Measurements from ENCODE around the gene RSRC1.
"Not testable (repeated sequence)": the region's sequence is repeated elsewhere in the genome, so short reads cannot be mapped to it uniquely, and the experiment has no call there.

RSRC1 gene

DNA sequence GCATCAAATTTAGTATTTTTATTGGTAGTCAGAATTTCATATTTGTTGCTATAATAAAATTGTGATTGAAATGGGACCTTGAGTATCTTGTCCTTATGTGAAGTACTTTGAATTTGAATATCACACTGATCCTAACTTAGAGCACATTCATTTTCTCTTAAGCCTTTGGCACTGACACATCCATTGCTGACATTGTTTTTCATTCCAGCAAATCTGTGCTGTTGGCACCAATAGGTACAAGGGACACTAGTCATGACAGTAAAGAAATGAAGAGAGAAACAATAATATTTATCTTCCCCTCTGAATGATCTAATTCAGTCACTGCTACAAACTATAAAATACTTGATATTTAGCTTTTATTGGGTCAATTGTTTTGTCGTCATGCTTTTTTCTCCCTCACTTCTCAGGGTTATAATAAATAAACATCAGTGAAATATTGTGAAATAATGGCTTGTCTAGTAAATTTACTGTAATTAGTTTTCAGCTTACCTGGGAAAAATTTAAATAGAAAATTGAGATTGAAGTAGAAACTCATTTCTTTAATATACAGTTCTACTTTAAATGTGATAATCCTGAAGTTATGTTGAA is 294.3 kb downstream of the RSRC1 start:
- DNase-seq (ENCODE audit: low spot score) = no peak

DNA sequence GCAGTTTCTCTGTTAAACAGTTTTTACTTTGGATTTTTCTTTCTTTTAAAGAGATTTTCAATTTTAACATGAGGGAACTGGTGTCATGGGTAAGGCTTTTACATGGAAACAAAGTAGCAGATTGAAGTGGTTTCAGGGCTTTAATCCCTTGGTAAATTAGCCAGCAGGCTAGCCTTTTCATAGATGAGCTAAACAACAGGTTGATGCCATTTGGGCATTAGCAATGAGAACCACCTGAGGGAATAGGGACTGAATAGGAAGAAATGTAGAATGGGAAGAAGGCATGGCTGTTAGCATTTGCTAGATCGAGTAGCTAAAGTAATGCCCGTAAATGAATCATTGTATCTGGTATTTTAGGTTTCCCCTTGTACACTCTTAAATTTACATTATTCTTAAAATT is 295.6 kb downstream of the RSRC1 start:
- DNase-seq (ENCODE audit: low spot score) = no peak

DNA sequence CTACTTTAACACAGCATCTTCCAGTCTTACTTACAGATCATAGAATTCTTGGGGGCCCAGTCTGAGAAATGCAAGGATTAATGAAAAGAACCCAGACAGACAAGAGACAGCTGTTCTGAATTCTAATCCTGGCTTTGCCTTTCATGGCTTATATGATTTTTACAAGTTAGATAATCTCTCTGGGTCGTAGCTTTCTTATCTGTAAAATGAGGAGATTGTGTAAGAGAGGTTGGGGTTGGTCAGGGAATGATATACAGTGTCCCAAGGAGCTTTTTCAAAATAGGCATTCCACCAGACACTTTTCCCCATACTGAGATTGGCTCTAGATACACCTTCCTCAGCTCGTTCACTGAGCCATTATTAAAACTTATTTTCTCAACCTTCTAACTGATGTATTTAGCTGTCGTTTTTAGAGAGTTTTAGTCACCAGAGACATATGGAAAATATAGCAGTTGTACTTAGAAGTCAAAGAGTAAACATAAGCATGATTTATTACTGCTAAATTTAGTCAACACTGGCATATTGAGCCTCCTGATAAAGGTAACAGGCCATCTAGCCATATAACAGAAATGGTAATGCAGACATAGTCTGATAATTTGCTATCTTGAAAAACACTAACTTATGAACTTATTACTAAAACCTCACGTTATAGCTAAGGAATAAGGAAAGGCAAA is 298.1 kb downstream of the RSRC1 start:
- DNase-seq (ENCODE audit: low spot score) = no peak

DNA sequence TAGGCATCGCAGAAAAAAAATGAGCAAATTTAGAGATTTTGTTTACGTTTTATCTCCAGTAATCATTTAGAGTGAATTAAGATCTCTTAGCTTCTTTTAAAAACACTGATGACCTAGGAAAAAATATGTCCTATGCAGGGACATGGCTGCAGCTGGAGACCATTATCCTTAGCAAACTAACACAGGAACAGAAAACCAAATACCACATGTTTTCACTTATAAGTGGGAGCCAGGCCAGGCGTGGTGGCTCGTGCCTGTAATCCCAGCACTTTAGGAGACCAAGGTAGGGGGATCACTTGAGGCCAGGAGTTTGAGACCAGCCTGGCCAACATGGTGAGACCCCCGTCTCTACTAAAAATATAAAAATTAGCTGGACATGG is 298.6 kb downstream of the RSRC1 start:
- not testable (repeated sequence) for DNase-seq (ENCODE audit: low spot score)

DNA sequence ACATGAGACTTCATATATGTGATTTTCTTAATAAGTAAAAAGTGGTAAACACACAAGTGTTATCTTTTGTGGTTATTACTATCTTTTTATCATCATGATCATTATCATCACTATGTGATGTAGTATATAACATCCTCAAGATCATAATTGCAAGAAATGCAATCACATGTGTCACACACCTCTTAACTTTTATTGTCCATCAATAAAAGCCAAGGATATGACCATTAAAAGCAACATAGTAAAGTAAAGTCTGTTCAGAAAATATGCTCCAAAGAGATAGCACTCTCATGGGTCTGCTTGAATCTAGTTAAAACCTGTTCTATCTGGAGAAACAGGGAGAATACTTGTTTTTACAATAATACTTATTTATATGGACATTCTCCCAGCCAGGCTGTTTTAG is 308.1 kb downstream of the RSRC1 start:
- DNase-seq (ENCODE audit: low spot score) = no peak

DNA sequence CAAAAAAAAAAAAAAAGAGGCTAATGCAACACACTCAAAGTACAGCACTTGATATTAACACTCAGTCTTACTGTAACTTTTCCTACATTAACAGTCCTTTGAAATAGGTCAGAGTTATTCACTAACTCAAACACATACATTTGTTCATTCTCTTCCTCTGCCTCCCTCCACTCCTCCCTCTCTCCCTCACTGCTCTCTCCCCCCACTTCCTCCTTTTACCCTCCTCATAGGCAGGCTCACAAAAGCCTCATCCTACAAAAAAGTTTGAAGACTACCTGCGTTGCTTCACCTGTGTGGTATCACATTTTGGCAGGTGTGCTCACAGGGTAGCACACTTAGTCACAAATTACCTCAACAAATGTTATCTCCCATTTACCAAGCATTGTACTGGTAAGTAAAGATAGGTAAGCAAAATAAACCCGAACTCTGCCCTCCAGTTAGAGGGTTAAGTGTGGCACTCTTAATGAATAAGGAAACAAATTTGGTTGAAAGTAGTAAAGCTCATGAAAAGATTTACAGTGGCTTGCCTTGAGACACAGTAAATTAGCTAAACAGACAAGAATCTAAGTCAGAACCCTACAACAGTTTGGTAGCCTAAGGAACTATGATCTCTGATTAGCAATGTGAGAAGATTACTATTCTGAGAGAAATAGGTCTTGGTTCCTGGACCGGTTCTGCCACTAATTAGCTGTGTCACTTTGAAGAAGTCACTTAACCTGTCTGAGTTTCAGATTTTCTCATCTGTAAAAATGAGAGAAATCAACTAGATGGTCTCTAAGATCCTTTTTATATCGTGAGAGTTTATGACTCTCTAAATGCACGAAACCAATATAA is 310.1 kb downstream of the RSRC1 start:
- peak; percentile 24 for DNase-seq (ENCODE audit: low spot score)

DNA sequence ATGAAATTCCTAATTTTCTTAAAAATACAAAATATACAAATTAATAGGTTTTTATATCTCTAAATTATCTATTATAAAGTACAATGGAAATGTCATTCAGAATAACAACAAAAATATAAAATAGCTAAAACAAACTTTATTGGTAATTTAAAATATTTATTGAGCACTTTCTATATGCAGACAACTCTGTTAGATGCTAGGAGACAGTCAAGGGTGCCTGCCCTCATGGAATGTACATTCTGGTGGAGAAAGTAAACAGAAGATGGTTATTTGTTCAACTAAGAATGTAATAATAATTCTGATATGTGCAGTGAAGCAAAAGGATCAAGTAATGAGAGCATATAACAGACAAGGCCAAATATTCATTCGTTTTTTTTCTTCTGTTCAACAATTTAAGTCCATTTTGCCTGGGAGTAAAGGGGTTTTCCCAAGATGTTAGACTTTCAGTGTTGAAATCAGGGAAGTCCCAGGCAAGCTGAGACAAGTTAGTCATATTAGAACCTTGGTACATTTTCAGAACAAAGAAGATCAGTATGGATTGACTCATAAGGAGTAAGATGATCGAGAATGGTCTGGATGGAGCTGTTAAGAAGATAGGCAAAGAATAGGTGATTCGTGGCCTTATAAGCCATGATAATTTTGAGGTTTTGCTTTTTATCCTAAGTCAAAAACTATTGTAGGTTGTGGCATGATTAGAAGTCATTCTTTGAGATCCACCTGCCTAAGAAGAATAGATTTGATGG is 310.9 kb downstream of the RSRC1 start:
- DNase-seq (ENCODE audit: low spot score) = peak; percentile 94

DNA sequence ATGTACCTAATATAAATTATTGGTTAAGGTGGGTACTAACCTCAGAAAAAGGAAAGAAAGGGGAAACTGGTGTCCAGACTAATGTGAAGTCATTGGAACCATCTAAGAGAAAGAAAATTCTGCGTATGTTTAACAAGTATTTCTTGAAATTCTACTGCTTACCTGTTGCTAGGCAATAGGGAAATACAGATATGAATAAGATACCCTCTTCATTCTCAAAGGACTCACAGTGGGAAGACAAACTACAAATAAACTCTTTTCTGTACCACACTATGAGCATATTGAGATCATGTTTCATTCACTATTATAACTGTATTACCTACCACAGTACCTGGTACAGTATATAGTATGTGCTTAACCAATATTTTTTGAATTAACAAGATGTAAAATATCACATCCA is 320.6 kb downstream of the RSRC1 start:
- peak; percentile 40 for DNase-seq (ENCODE audit: low spot score)

DNA sequence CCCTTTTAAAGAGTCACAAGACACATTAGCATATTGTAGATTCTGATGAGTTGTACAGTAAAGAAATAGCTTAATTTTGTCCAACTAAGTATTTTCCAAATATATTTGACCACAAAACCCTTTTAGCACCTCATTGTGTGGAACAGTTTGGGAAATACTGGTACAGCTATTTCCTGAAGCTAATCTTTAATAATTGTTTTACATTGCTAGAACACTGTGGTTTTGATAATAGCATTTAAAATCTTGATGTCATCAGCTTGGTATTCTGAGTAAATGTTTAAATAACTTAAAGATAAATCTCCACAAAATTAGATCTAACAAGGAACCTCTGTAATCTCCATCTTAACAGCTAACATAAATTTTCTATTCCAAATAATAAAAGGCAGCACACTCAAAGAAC is 321.1 kb downstream of the RSRC1 start:
- peak; percentile 44 for DNase-seq (ENCODE audit: low spot score)

DNA sequence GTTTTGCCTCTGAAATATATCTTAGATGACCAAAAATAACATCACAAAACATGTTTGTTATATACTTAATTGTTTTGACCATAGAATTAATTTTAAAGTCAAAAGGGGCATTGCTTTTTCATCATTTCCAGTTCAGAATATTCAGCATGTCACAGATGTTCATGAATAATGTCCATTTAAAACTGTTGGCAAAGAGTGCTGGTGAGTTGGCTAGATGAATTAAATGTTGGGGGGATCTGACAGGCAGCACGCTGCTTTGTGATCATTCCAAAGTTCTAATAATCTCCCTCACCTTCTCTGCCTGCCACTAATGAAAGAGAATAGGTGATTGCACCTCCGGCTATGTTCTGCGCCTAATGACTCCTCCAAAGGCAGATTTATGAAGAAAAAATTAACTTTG is 321.9 kb downstream of the RSRC1 start:
- no peak for DNase-seq (ENCODE audit: low spot score)

DNA sequence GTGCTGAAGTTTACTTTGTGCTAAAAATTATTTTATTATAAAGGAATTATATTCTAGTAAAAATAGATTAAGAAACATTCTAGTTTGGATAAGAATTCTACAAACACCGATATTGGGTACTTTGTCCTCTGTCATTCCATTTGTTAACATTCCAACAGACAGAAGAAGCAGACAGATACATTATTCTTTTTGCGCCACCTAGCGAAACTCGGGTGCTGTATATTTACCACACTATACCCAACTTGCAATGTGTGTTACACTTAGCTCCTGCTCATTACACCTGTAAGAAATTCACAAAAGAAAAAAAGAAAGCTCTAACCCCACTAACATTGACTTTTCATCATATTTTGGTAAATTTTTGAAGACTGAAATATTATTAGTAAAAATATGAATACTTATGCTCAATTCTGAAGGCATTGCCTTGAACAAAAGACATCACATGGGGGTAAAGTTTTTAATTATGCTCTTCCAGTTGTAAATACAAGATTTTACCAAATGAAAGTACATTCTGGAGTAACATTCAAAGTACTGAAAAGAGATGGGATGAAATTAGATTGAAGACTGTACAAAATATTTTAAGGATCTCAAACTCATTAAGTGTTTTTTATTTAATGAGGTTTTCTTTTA is 324.6 kb downstream of the RSRC1 start:
- DNase-seq (ENCODE audit: low spot score) = peak; percentile 70

DNA sequence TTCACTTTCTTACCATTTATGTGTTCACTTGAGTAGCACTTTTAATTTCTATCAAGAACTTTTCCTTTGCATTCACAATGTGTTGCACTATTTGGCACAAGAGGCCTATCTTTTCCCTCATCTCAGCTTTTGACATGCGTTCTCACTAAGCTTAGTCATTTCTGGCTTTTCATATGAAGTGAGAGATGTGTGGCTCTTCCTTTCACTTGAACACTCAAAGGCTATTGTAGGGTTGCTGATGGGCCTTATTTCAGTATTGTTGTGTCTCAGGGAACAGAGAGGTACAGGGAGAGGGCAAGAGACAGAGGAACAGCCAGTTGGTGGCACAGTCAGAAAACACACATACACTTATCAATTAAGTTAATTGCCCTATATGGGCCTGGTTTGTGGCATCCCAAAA is 333.7 kb downstream of the RSRC1 start:
- no peak for DNase-seq (ENCODE audit: low spot score)

DNA sequence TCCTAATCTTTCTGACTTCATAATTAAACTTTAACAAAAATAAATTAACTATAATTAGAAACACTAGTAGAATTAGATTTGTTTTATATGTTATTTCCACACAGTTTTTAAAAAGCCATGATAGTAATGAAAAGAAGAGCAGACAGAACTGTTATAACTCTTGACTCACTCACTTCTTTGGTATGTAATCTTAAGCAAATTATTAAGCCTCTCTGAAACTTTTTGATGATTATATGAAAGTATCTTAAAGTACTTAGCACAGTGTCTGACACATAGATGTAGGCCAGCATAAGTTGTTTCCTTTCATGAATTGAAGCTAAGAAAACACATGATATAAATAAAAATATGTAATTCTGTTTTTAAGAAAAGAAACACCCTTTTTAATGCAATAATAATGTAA is 337.5 kb downstream of the RSRC1 start:
- DNase-seq (ENCODE audit: low spot score) = peak; percentile 55

DNA sequence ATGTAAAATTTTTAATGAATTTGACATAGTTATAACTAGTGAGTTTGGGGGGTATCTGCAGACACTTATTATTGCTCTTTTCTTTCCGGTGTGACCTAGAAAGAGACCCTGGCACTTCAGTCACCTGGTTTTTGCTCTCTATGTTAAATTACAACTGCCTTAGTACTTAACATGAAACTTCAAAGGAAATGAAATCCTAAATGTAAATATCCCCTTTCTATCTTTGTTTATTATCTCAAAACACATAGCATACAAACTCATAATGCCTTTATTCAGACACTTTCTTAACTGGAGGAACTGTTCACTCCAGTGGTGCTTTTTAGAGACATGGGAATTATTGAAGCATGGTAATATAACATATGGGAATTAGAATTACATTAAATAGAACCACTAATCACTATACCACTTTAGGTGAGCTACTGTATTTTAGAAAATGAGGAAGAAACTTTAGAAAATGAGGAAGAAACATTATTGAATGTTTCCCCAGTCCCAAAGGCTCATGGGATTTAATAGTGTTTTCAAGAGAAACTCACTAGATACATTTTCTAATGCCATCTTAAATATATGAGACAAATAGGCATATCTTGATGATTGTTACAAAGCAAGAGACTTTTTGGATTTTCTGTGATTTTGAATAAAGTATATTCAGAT is 341.6 kb downstream of the RSRC1 start:
- no peak for DNase-seq (ENCODE audit: low spot score)

DNA sequence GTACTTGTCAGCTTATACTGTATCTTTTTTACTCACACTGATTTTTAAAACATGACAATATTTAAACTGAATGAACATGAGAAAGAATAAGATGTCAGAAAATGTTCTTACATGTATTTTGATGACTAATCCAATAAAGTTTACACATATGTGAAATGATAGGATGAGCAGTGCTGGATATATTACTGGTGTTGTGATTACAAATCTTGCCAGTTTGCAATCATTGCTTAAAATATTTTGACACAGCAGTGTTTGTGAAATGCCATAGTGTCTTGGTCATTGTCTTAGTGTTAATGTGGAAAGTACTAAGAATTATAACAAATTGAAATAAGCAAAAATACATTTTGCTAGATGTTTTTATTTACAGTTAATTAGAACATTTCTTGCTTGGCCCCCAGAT is 342.4 kb downstream of the RSRC1 start:
- no peak for DNase-seq (ENCODE audit: low spot score)

DNA sequence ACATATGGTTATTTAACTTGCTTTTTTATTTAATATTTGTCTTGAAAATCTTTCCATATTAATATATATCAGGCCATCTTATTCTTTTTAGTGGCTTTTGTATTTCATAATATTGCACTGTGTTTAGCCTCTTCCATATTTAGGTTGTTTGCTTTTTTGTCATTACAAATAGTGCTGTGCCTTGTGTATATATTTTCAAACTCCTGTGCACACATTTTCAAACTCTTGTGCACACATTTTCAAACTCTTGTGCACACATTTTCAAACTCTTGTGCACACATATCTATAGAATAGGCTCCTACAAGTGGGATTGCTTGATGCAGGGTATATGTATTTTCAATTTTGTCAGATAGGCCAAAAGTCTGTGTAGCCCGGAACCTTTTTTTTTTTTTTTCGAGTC is 343.1 kb downstream of the RSRC1 start:
- DNase-seq (ENCODE audit: low spot score) = no peak

DNA sequence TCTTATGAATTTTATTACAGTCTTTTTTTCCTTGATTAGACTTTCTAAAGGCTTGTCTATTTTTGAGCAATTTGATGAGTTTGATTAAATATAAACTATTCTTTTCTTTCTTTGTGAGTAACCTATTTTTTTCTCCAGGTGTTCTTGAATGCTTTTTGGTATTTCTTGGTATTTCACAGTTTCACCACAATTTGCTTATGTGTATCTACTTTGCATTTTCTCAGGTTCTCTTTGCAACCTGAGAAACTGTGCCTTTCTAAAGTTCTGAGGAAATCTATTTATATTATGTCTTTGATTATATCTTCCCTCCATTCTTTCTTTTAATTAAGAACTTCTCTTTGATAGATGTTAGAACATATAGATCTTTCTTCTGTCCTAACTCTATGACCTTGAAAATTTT is 344.0 kb downstream of the RSRC1 start:
- DNase-seq (ENCODE audit: low spot score) = no peak

DNA sequence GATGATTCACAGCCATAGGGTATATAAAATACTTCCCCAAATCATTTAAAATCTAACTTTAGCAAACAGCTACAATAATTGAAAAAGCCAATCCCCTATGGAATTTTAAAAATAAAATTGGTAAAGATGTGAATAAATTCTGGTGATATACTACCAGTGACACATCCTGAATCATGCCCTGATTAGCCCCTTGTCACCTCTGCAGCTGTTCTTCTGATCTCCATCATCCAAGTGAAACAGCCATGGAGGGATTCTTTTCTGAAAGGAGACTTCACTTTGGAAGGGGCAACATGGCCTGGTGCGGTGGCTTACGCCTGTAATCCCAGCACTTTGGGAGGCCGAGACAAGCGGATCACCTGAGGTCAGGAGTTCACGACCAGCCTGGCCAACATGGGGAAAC is 345.5 kb downstream of the RSRC1 start:
- DNase-seq (ENCODE audit: low spot score) = no peak

DNA sequence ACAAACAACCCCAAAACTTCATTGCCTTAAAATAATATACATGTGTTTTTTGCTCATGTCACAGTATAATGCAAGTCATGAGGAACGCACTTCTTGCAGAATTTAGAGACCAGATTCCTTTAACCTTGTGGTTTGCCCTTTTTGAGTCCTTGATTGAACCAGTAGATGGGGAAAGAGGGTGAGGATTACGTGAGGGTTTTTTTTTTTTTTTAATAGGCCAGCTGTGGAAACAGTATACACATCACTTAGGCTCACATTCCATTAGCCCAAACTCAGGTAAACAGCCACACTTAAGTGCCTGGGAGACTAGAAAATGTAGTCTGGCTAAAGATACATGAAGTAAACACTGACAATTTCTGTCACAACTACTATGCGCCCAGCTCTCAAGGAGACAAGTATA is 346.2 kb downstream of the RSRC1 start:
- DNase-seq (ENCODE audit: low spot score) = no peak

DNA sequence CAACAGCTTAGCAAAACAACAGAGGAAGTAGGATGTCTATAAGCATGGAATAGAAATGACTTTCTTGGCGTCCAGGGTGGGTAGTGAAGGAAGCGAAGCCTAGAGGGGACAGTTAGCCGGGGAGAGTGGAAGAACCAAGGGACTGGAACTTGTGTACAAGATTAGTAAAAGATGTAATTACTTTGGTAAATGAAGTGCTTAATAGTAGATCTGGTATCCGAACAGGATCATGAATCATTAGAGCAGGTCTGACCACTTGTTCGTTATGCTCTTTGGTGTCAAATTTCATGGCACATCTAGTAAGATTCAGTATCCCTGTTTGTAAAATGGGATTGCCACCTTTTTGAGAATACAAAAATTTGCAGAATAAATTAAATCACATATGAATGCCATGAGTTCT is 348.6 kb downstream of the RSRC1 start:
- DNase-seq (ENCODE audit: low spot score) = peak; percentile 14

DNA sequence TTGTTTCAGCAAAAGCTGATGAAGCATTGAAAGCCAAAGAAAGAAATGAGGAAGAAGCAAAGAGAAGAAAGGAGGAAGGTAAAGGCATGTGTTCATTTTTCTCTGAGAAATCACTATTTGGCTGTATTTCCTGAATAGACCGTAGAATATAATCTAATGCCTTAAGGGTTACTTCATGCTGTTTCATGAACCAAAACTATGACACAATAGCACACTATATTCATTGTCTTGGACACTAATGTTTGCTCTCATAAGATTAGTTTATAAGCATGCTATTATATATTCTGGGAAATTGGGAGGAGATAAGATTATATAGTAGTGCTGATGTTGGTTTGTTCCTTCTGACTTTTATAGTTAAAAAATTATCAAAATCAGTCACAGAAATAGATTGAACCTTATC is 351.0 kb downstream of the RSRC1 start:
- no peak for DNase-seq (ENCODE audit: low spot score)

DNA sequence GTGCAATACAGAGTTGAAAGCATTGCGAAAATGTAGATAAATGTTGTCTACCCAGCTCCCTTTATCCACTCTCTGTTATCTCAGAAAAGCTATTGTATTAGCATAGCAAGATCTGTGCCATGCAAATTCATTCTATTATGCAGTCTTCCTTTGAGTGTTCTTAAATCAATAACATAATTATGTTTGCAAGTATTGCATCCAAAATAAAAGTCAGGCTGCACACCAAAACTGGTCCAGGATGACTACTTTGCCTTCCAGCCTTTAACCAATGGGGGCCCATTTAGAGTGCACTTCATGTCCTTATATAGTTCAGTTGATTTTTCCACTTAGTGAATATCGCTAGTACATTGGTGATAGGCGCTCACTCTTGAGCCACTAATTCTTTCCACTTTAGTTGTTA is 353.7 kb downstream of the RSRC1 start:
- no peak for DNase-seq (ENCODE audit: low spot score)
